ENCODE results near the gene CD163.
"Not testable (repeated sequence)": the region's sequence is repeated elsewhere in the genome, so short reads cannot be mapped to it uniquely, and the experiment has no call there.

CD163 gene

GRCh38 chr12:7503686-7504415, at the start of gene CD163:
Gene CD163 (minus strand): TSS chr12:7503777. CDS start chr12:7503690, 87 bp downstream.
- no peak for DNase-seq

GRCh38 chr12:7542813-7543212, 39.2 kb upstream of the CD163 start:
- DNase-seq = no peak

GRCh38 chr12:7542046-7542445, 38.5 kb upstream of the CD163 start:
- DNase-seq = no peak

GRCh38 chr12:7514416-7514815, 10.8 kb upstream of the CD163 start:
- no peak for DNase-seq

GRCh38 chr12:7512553-7512952, 9.0 kb upstream of the CD163 start:
- DNase-seq = peak; percentile 36

GRCh38 chr12:7509793-7510470, 6.4 kb upstream of the CD163 start:
- not testable (repeated sequence) for DNase-seq

GRCh38 chr12:7502612-7503011, 965 bp downstream of the CD163 start:
- no peak for DNase-seq

GRCh38 chr12:7501031-7501588, 2.5 kb downstream of the CD163 start:
- DNase-seq = no peak

- DNase-seq = no peak
These were observed 3.9 kb downstream of the CD163 start for GRCh38 chr12:7499636-7500035.

- DNase-seq = no peak
These were observed 4.8 kb downstream of the CD163 start for GRCh38 chr12:7498809-7499208.

GRCh38 chr12:7497661-7498060, 5.9 kb downstream of the CD163 start:
- DNase-seq = no peak

GRCh38 chr12:7496451-7496850, 7.1 kb downstream of the CD163 start:
- DNase-seq = no peak

- DNase-seq = no peak
These were observed 8.4 kb downstream of the CD163 start for GRCh38 chr12:7495136-7495535.

GRCh38 chr12:7493006-7493405, 10.6 kb downstream of the CD163 start:
- no peak for DNase-seq

GRCh38 chr12:7486512-7486911, 17.1 kb downstream of the CD163 start:
- DNase-seq = no peak

GRCh38 chr12:7485095-7485494, 18.5 kb downstream of the CD163 start:
- no peak for DNase-seq

- no peak for DNase-seq
These were observed 20.2 kb downstream of the CD163 start for GRCh38 chr12:7483343-7483742.

GRCh38 chr12:7479771-7480170, 23.8 kb downstream of the CD163 start:
- DNase-seq = no peak

GRCh38 chr12:7472060-7472459, 31.5 kb downstream of the CD163 start:
- no peak for DNase-seq

- DNase-seq = peak; percentile 32
These were observed 43.0 kb downstream of the CD163 start for GRCh38 chr12:7460375-7461259.

- no peak for DNase-seq
These were observed 43.6 kb downstream of the CD163 start for GRCh38 chr12:7459973-7460372.

- no peak for DNase-seq
These were observed 51.8 kb downstream of the CD163 start for GRCh38 chr12:7451756-7452155.

GRCh38 chr12:7450667-7451066, 52.9 kb downstream of the CD163 start:
- no peak for DNase-seq
